H1 (cell line): ENCODE results near the gene RNU5D-1. TPM values are rescaled to one million over a fixed set of nuclear protein-coding genes. Genes with fewer than 3 reads are reported as not detected.

Source experiments
- BCL11A ChIP-seq, 2 experiments: IDR thresholded peaks; one replicate each; pipeline ENCODE4 v1.6.1; 2011; ENCODE audit warnings: low read depth in 2 of 2, low read length in 2 of 2, mild to moderate bottlenecking in 2 of 2
- POU5F1 ChIP-seq: IDR thresholded peaks from 2 replicates; pipeline ENCODE4 v1.6.1; 2011; ENCODE audit warnings: low read depth, mild to moderate bottlenecking, low read length, moderate library complexity
- RAD21 ChIP-seq, 2 experiments: IDR thresholded peaks in 1 of 2; conservative IDR thresholded peaks in 1 of 2; 2 replicates each; pipeline ENCODE4 v1.6.1; 2011; ENCODE audit warnings: low read depth in 2 of 2, low read length in 2 of 2, improper control_type of control experiment in 1 of 2, inconsistent platforms in 1 of 2, mild to moderate bottlenecking in 1 of 2, moderate library complexity in 1 of 2
- polyA plus RNA-seq, 7 experiments: library from polyadenylated mRNA; depleted of rRNA in 3 of 7; stranded (reverse) in 5 of 7; unstranded in 2 of 7; fragments of >200 nt in 5 of 7; fragments of 200-250 nt in 2 of 7; gene quantifications; 1 replicate in 5 of 7; 2 replicates in 1 of 7; 4 replicates in 1 of 7; pipeline versions ENCODE4 v1.2.1 to v1.2.3, GENCODE V29; 2011 to 2013; ENCODE audit warnings: missing spikeins in 2 of 7, mixed read lengths in 2 of 7
- total RNA-seq: library from RNA; stranded (reverse); fragmentation: NEBNext Ultra II Directional; extraction: Animal tissue kit (Norgen Biotek cat#: 25700); gene quantifications from 2 replicates; pipeline ENCODE4 v1.2.1, GENCODE V29; 2021
- TF ChIP-seq, protein P1 (sequence below): fragments of 300-600 bp; sonication (generic); IDR thresholded peaks from 2 replicates; pipeline ENCODE4 v1.7.1; 2012; ENCODE audit warnings: low read length, moderate library complexity, mild to moderate bottlenecking, inconsistent platforms; ENCODE audit not compliant: insufficient replicate concordance

Gene RNU5D-1
- total and polyA plus RNA-seq, 2 of the 8 experiments (the other 6 are each of a cell fraction or from before 2014, with no cell fraction given) = under 0.01 TPM; not detected in 1

DNA sequence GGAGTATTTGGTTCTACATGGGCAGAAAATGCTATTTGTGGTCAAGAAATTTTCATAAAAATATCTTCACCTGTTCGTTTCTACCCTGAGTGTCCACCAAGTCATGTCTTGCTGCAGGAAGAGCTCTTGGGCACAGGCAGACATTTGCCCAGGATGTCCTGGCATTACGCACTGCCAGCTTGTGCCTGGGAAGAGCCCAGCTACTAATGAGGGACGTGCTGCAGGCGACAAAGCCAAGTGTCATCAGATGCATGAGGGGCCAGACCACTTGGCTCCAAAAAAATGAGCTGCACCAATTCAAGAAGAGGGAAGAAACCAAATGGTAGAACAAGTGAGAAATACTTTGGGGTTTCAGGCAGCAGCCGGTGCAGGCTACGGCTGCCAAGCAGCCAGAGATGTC lies 12.9 kb downstream of the RNU5D-1 start (continued):
- TF ChIP-seq, protein P1, sequence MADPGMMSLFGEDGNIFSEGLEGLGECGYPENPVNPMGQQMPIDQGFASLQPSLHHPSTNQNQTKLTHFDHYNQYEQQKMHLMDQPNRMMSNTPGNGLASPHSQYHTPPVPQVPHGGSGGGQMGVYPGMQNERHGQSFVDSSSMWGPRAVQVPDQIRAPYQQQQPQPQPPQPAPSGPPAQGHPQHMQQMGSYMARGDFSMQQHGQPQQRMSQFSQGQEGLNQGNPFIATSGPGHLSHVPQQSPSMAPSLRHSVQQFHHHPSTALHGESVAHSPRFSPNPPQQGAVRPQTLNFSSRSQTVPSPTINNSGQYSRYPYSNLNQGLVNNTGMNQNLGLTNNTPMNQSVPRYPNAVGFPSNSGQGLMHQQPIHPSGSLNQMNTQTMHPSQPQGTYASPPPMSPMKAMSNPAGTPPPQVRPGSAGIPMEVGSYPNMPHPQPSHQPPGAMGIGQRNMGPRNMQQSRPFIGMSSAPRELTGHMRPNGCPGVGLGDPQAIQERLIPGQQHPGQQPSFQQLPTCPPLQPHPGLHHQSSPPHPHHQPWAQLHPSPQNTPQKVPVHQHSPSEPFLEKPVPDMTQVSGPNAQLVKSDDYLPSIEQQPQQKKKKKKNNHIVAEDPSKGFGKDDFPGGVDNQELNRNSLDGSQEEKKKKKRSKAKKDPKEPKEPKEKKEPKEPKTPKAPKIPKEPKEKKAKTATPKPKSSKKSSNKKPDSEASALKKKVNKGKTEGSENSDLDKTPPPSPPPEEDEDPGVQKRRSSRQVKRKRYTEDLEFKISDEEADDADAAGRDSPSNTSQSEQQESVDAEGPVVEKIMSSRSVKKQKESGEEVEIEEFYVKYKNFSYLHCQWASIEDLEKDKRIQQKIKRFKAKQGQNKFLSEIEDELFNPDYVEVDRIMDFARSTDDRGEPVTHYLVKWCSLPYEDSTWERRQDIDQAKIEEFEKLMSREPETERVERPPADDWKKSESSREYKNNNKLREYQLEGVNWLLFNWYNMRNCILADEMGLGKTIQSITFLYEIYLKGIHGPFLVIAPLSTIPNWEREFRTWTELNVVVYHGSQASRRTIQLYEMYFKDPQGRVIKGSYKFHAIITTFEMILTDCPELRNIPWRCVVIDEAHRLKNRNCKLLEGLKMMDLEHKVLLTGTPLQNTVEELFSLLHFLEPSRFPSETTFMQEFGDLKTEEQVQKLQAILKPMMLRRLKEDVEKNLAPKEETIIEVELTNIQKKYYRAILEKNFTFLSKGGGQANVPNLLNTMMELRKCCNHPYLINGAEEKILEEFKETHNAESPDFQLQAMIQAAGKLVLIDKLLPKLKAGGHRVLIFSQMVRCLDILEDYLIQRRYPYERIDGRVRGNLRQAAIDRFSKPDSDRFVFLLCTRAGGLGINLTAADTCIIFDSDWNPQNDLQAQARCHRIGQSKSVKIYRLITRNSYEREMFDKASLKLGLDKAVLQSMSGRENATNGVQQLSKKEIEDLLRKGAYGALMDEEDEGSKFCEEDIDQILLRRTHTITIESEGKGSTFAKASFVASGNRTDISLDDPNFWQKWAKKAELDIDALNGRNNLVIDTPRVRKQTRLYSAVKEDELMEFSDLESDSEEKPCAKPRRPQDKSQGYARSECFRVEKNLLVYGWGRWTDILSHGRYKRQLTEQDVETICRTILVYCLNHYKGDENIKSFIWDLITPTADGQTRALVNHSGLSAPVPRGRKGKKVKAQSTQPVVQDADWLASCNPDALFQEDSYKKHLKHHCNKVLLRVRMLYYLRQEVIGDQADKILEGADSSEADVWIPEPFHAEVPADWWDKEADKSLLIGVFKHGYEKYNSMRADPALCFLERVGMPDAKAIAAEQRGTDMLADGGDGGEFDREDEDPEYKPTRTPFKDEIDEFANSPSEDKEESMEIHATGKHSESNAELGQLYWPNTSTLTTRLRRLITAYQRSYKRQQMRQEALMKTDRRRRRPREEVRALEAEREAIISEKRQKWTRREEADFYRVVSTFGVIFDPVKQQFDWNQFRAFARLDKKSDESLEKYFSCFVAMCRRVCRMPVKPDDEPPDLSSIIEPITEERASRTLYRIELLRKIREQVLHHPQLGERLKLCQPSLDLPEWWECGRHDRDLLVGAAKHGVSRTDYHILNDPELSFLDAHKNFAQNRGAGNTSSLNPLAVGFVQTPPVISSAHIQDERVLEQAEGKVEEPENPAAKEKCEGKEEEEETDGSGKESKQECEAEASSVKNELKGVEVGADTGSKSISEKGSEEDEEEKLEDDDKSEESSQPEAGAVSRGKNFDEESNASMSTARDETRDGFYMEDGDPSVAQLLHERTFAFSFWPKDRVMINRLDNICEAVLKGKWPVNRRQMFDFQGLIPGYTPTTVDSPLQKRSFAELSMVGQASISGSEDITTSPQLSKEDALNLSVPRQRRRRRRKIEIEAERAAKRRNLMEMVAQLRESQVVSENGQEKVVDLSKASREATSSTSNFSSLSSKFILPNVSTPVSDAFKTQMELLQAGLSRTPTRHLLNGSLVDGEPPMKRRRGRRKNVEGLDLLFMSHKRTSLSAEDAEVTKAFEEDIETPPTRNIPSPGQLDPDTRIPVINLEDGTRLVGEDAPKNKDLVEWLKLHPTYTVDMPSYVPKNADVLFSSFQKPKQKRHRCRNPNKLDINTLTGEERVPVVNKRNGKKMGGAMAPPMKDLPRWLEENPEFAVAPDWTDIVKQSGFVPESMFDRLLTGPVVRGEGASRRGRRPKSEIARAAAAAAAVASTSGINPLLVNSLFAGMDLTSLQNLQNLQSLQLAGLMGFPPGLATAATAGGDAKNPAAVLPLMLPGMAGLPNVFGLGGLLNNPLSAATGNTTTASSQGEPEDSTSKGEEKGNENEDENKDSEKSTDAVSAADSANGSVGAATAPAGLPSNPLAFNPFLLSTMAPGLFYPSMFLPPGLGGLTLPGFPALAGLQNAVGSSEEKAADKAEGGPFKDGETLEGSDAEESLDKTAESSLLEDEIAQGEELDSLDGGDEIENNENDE = no peak
- no peak for TF ChIP-seq POU5F1
- TF ChIP-seq RAD21 (IDR thresholded peaks at IDR 0.05 in 1 of 2, conservative IDR thresholded peaks at IDR 0.05 in 1 of 2; ENCODE audit: low read depth in 2 of 2, low read length in 2 of 2) = no peak
- no peak for TF ChIP-seq BCL11A (IDR thresholded peaks at IDR 0.05; ENCODE audit: low read depth in 2 of 2, low read length in 2 of 2)
